IMR-90 (cell line): Measurements from ENCODE around the gene TRHDE. TPM values are rescaled to one million over a fixed set of nuclear protein-coding genes. Genes with fewer than 3 reads are reported as not detected.

Experiments used
- ATAC-seq: fragments of 200-7000 bp; cut with Tn5 transposase; 2 replicates; pipeline ENCODE4 v1.9.1; 2020; ENCODE audit warnings: low read depth, mild to moderate bottlenecking, moderate library complexity
- BruUV-seq: library from RNA; stranded (reverse); fragments of 400-500 nt; replicated peaks from 2 replicates; lab custom pipeline; 2021; lab: Mats Ljungman, UMichigan
- CTCF ChIA-PET: fragments of 300-600 bp; formaldehyde crosslinking; extraction: SDS; loops from one replicate; lab custom pipeline; 2021; ENCODE audit warnings: antibody characterized with exemption; lab: Yijun Ruan, JAX
- POLR2A ChIA-PET: fragments of 300-600 bp; sonication (Branson Sonifier 250); formaldehyde crosslinking; loops from one replicate; lab custom pipeline; 2022; ENCODE audit warnings: antibody characterized with exemption; ENCODE audit not compliant: unreplicated experiment; lab: Charles Lee
- DNase-seq: peaks from one replicate; pipeline ENCODE4 v3.0.0; 2013
- H2AFZ ChIP-seq: replicated peaks from 2 replicates; pipeline ENCODE3; 2013; ENCODE audit warnings: low read length, mild to moderate bottlenecking; ENCODE audit not compliant: poor library complexity
- H2AK5ac ChIP-seq: 2 replicates; pipeline ENCODE4 v1.6.1; 2013; ENCODE audit warnings: low read depth, low read length, inconsistent platforms
- H2AK9ac ChIP-seq: replicated peaks from 2 replicates; pipeline ENCODE3; 2013; ENCODE audit warnings: mild to moderate bottlenecking, low read depth, low read length, moderate library complexity; ENCODE audit not compliant: poor library complexity
- H2BK120ac ChIP-seq: 2 replicates; pipeline ENCODE4 v1.6.1; 2013; ENCODE audit warnings: low read depth, low read length, inconsistent platforms
- H2BK15ac ChIP-seq: 3 replicates; pipeline ENCODE4 v1.6.1; 2013; ENCODE audit warnings: low read depth, low read length, inconsistent platforms
- H2BK20ac ChIP-seq: 2 replicates; pipeline ENCODE4 v1.6.1; 2013; ENCODE audit warnings: low read depth, mild to moderate bottlenecking, inconsistent platforms, low read length, moderate library complexity
- H2BK5ac ChIP-seq: 2 replicates; pipeline ENCODE4 v1.6.1; 2013; ENCODE audit warnings: mild to moderate bottlenecking, low read depth, low read length, inconsistent platforms; ENCODE audit not compliant: poor library complexity, severe bottlenecking
- H3K14ac ChIP-seq: replicated peaks from 2 replicates; pipeline ENCODE4 v1.6.1; 2013; ENCODE audit warnings: low read depth, low read length, inconsistent platforms
- H3K18ac ChIP-seq: 2 replicates; pipeline ENCODE4 v1.6.1; 2013; ENCODE audit warnings: low read depth, low read length, control low read depth
- H3K23ac ChIP-seq: 2 replicates; pipeline ENCODE4 v1.6.1; 2013; ENCODE audit warnings: low read depth, low read length, inconsistent platforms
- H3K27ac ChIP-seq: 2 replicates; pipeline ENCODE4 v1.5.1; 2013; ENCODE audit warnings: mild to moderate bottlenecking, control low read depth, low read length; ENCODE audit not compliant: insufficient read depth
- H3K27me3 ChIP-seq: 2 replicates; pipeline ENCODE4 v1.6.1; 2013; ENCODE audit warnings: low read length; ENCODE audit not compliant: control insufficient read depth, insufficient read depth
- H3K36me3 ChIP-seq: 2 replicates; pipeline ENCODE4 v1.6.1; 2013; ENCODE audit warnings: low read length, mixed read lengths; ENCODE audit not compliant: control insufficient read depth, insufficient read depth
- H3K4ac ChIP-seq: 2 replicates; pipeline ENCODE4 v1.6.1; 2013; ENCODE audit warnings: low read depth, low read length, inconsistent platforms
- H3K4me1 ChIP-seq: 2 replicates; pipeline ENCODE4 v1.6.1; 2013; ENCODE audit warnings: low read length, mixed read lengths; ENCODE audit not compliant: control insufficient read depth, insufficient read depth
- H3K4me2 ChIP-seq: 2 replicates; pipeline ENCODE4 v1.6.1; 2013; ENCODE audit warnings: low read depth, mild to moderate bottlenecking, control low read depth, low read length, moderate library complexity
- H3K4me3 ChIP-seq: 2 replicates; pipeline ENCODE4 v1.5.1; 2013; ENCODE audit warnings: low read depth, mild to moderate bottlenecking, control low read depth, low read length, moderate library complexity; ENCODE audit not compliant: insufficient read depth
- H3K56ac ChIP-seq: 2 replicates; pipeline ENCODE4 v1.6.1; 2013; ENCODE audit warnings: low read length, inconsistent platforms; ENCODE audit not compliant: insufficient read depth; ENCODE audit errors: extremely low read depth
- H3K79me1 ChIP-seq, 2 experiments: 2 replicates each; pipeline ENCODE4 v1.6.1; 2013; ENCODE audit warnings: low read length in 2 of 2, inconsistent platforms in 1 of 2, low read depth in 1 of 2
- H3K9ac ChIP-seq: 2 replicates; pipeline ENCODE4 v1.6.1; 2013; ENCODE audit warnings: low read depth, low read length, control low read depth
- H3K9me1 ChIP-seq: 2 replicates; pipeline ENCODE4 v1.6.1; 2013; ENCODE audit warnings: low read length, inconsistent platforms; ENCODE audit not compliant: insufficient read depth
- H3K9me3 ChIP-seq: 2 replicates; pipeline ENCODE4 v1.6.1; 2013; ENCODE audit warnings: low read length; ENCODE audit not compliant: control insufficient read depth, insufficient read depth
- H4K20me1 ChIP-seq: 2 replicates; pipeline ENCODE4 v1.6.1; 2013; ENCODE audit warnings: low read length, inconsistent platforms; ENCODE audit not compliant: insufficient read depth
- H4K5ac ChIP-seq: 2 replicates; pipeline ENCODE4 v1.6.1; 2013; ENCODE audit warnings: mild to moderate bottlenecking, low read depth, low read length, control low read depth
- H4K8ac ChIP-seq, 2 experiments: 2 replicates each; pipeline ENCODE4 v1.6.1; 2013; ENCODE audit warnings: low read depth in 2 of 2, low read length in 2 of 2, control low read depth in 1 of 2, inconsistent platforms in 1 of 2
- H4K91ac ChIP-seq: 2 replicates; pipeline ENCODE4 v1.6.1; 2013; ENCODE audit warnings: low read depth, low read length, inconsistent platforms; ENCODE audit not compliant: insufficient read depth
- BHLHE40 ChIP-seq: fragments of 150-350 bp; IDR thresholded peaks from 2 replicates; pipeline ENCODE4 v1.6.1; 2016; ENCODE audit warnings: mild to moderate bottlenecking, low read depth, low read length
- CEBPB ChIP-seq: IDR thresholded peaks from 2 replicates; pipeline ENCODE4 v1.6.1; 2012; ENCODE audit warnings: low read depth, low read length, improper control_type of control experiment
- CHD1 ChIP-seq: IDR thresholded peaks from 2 replicates; pipeline ENCODE4 v1.6.1; 2012; ENCODE audit warnings: low read depth, low read length, improper control_type of control experiment
- CTCF ChIP-seq: conservative IDR thresholded peaks from 2 replicates; pipeline ENCODE4 v1.5.1; 2012; ENCODE audit warnings: mild to moderate bottlenecking, low read depth, low read length, improper control_type of control experiment
- ELK1 ChIP-seq: fragments of 150-350 bp; IDR thresholded peaks from 2 replicates; pipeline ENCODE4 v1.6.1; 2016; ENCODE audit warnings: low read depth, mild to moderate bottlenecking, low read length, moderate library complexity, borderline replicate concordance
- FOS ChIP-seq: fragments of 150-350 bp; IDR thresholded peaks from 2 replicates; pipeline ENCODE4 v1.6.1; 2016; ENCODE audit warnings: low read depth, low read length
- MAFK ChIP-seq: IDR thresholded peaks from 2 replicates; pipeline ENCODE4 v1.6.1; 2012; ENCODE audit warnings: low read depth, low read length, improper control_type of control experiment
- MAZ ChIP-seq: IDR thresholded peaks from 2 replicates; pipeline ENCODE4 v1.6.1; 2012; ENCODE audit warnings: low read depth, mild to moderate bottlenecking, low read length, improper control_type of control experiment, moderate library complexity, borderline replicate concordance
- MXI1 ChIP-seq: IDR thresholded peaks from 2 replicates; pipeline ENCODE4 v1.6.1; 2012; ENCODE audit warnings: low read depth, mild to moderate bottlenecking, low read length, moderate library complexity, borderline replicate concordance
- NFE2L2 ChIP-seq: fragments of 150-350 bp; IDR thresholded peaks from 2 replicates; pipeline ENCODE4 v1.6.1; 2016; ENCODE audit warnings: low read depth, mild to moderate bottlenecking, low read length
- POLR2A ChIP-seq: IDR thresholded peaks from 2 replicates; pipeline ENCODE4 v1.6.1; 2012; ENCODE audit warnings: mild to moderate bottlenecking, low read depth, low read length
- RAD21 ChIP-seq: IDR thresholded peaks from 2 replicates; pipeline ENCODE4 v1.6.1; 2012; ENCODE audit warnings: low read length, improper control_type of control experiment
- RCOR1 ChIP-seq: IDR thresholded peaks from 2 replicates; pipeline ENCODE4 v1.6.1; 2012; ENCODE audit warnings: mild to moderate bottlenecking, low read length, improper control_type of control experiment; ENCODE audit not compliant: insufficient replicate concordance
- RFX5 ChIP-seq: IDR thresholded peaks from 2 replicates; pipeline ENCODE4 v1.8.0; 2012; ENCODE audit warnings: low read depth, mild to moderate bottlenecking, low read length, moderate library complexity
- SMC3 ChIP-seq: fragments of 150-350 bp; IDR thresholded peaks from 2 replicates; pipeline ENCODE4 v1.6.1; 2016; ENCODE audit warnings: low read depth, mild to moderate bottlenecking, antibody characterized with exemption, low read length, moderate library complexity
- USF2 ChIP-seq: fragments of 150-350 bp; IDR thresholded peaks from 2 replicates; pipeline ENCODE4 v1.6.1; 2017; ENCODE audit warnings: mild to moderate bottlenecking, antibody characterized with exemption, low read length, low read depth
- WGBS, 2 experiments: methylation state at CpG; one replicate each; pipeline versions ENCODE4 v1.1.5 to v1.1.7; 2013; ENCODE audit warnings: missing lambda C conversion rate in 2 of 2; ENCODE audit not compliant: insufficient read length in 1 of 2; ENCODE audit errors: extremely low coverage in 2 of 2; 5-methylcytosine and 5-hydroxymethylcytosine counted together
- dilution Hi-C: fragments of 300-500 bp; cut with HindIII; formaldehyde crosslinking; loops from one replicate; pipeline ENCODE4 v1.14.3; 2018; ENCODE audit warnings: low sequenced_read_pairs; ENCODE audit not compliant: unreplicated experiment
- in situ Hi-C: fragments of 300-500 bp; cut with MboI; formaldehyde crosslinking; loops from 3 replicates; pipeline ENCODE4 v1.14.3; 2019; ENCODE audit warnings: low sequenced_read_pairs, inconsistent platforms, mixed read lengths
- intact Hi-C: fragments of 100-400 bp; cut with micrococcal nuclease; formaldehyde crosslinking; loops from 2 replicates; pipeline ENCODE4 v1.10.0; 2022
- polyA plus RNA-seq, 3 experiments: library from polyadenylated mRNA; depleted of rRNA; stranded (reverse); fragments of >200 nt; gene quantifications; 2 replicates each; pipeline ENCODE4 v1.2.3, GENCODE V29; 2012; ENCODE audit warnings: low replicate concordance in 1 of 3
- total RNA-seq: library from RNA; depleted of rRNA; stranded (reverse); fragments of >200 nt; gene quantifications from 2 replicates; pipeline ENCODE4 v1.2.3, GENCODE V29; 2012

Gene TRHDE
- total and polyA plus RNA-seq, 2 of the 4 experiments (the other 2 are of a cell fraction): 33.7 to 65.1 TPM

GRCh38 chr12:72505227-72505626 is 233.1 kb downstream of the TRHDE start:
- Histone ChIP-seq H2AK9ac (no peak overlapping the region), H4K91ac (no peak overlapping the region), H2AFZ (no peak overlapping the region), H3K9me1 (no peaks in the 10 kb centered on the region; the same call in 1 of the 2 replicates), H2BK120ac (no peak overlapping the region), H3K4me1 (no peaks in the 10 kb centered on the region), H2AK5ac (no peak overlapping the region), H2BK15ac (no peak overlapping the region), H3K9me3 (no peaks in the 10 kb centered on the region), H2BK5ac (no peak overlapping the region), H3K4me3 (no peak overlapping the region), H3K4me2 (no peak overlapping the region), H3K14ac (no peak overlapping the region), H3K36me3 (peaks cover 3% of the 10 kb centered on the region; the same call in 1 of the 2 replicates), H3K56ac (no peak overlapping the region), H3K18ac (no peak overlapping the region), H3K23ac (no peak overlapping the region), H3K27ac (no peak overlapping the region), H3K79me1 (peaks cover 0 to 12% of the 10 kb centered on the region in 2 experiments; a peak in 2 of 4 replicates), H3K9ac (no peak overlapping the region), H4K5ac (no peak overlapping the region), H4K20me1 (no peaks in the 10 kb centered on the region), H3K27me3 (no peaks in the 10 kb centered on the region), H3K4ac (no peak overlapping the region), H2BK20ac (no peak overlapping the region), H4K8ac (no peak overlapping the region)
- intact Hi-C loops (no loop called here), dilution Hi-C loops (no loop called here), in situ Hi-C loops (no loop called here)
- ATAC-seq: no peak
- BruUV-seq: no TSS peak
- no CpG with 5 or more reads among the region's 1 CpG for WGBS, 2 experiments
- ChIA-PET POLR2A (no interaction called here), CTCF (no interaction called here)
- DNase-seq: no peak
- TF ChIP-seq CEBPB: no peak
- TF ChIP-seq RCOR1: no peak
- TF ChIP-seq POLR2A: no peak
- no peak for TF ChIP-seq RAD21
- TF ChIP-seq RFX5: no peak
- TF ChIP-seq MXI1: no peak
- no peak for TF ChIP-seq CTCF
- TF ChIP-seq SMC3: no peak
- no peak for TF ChIP-seq NFE2L2
- TF ChIP-seq CHD1: no peak
- no peak for TF ChIP-seq ELK1
- TF ChIP-seq FOS: no peak
- no peak for TF ChIP-seq MAFK
- TF ChIP-seq MAZ: no peak
- no peak for TF ChIP-seq USF2
- no peak for TF ChIP-seq BHLHE40
